Prostate gland (tissue), 2 donors: ENCODE data around the gene NUDCD3. TPM values are rescaled to one million over a fixed set of nuclear protein-coding genes. Genes with fewer than 3 reads are reported as not detected.

ENCODE experiments used
- DNase-seq: peaks from one replicate; pipeline ENCODE4 v3.0.0-alpha.2; 2019; ENCODE audit warnings: low spot score
- H3K27ac ChIP-seq, 2 donors: fragments of 200-600 bp; sonication (generic); 2 replicates each; pipeline ENCODE4 v1.5.1; 2017 to 2019
- H3K27me3 ChIP-seq: fragments of 200-600 bp; sonication (generic); replicated peaks from 2 replicates; pipeline ENCODE4 v1.5.1; 2019; ENCODE audit not compliant: insufficient read depth
- H3K36me3 ChIP-seq, 2 donors: fragments of 200-600 bp; sonication (generic); 1 replicate in 1 of 2; 2 replicates in 1 of 2; pipeline versions ENCODE4 v1.5.1 to v1.8.1; 2017 to 2019
- H3K4me1 ChIP-seq: fragments of 200-600 bp; sonication (generic); replicated peaks from 2 replicates; pipeline ENCODE4 v1.5.1; 2019
- H3K4me3 ChIP-seq, 2 donors: fragments of 200-600 bp; sonication (generic); 2 replicates each; pipeline ENCODE4 v1.5.1; 2017 to 2019
- H3K9me3 ChIP-seq: fragments of 200-600 bp; sonication (generic); 2 replicates; pipeline ENCODE4 v1.5.1; 2017
- POLR2A ChIP-seq: fragments of 450-650 bp; IDR thresholded peaks from one replicate; pipeline ENCODE4 v1.6.1; 2016; ENCODE audit warnings: antibody characterized with exemption, mild to moderate bottlenecking
- POLR2AphosphoS5 ChIP-seq: sonication (generic); formaldehyde crosslinking; IDR thresholded peaks from one replicate; pipeline ENCODE4 v1.6.1; 2017; ENCODE audit warnings: antibody characterized with exemption
- WGBS: methylation state at CpG from one replicate; pipeline ENCODE4 v1.1.5; 2018; 5-methylcytosine and 5-hydroxymethylcytosine counted together
- intact Hi-C: fragments of 100-400 bp; cut with DNase I; formaldehyde crosslinking; loops from one replicate; pipeline ENCODE4 v1.14.2; 2022
- total RNA-seq, 2 donors: library from RNA; depleted of rRNA; stranded (reverse); fragments of >200 nt; gene quantifications; one replicate each; pipeline ENCODE4 v1.1.0, GENCODE V29; 2016
- TF ChIP-seq, protein P1 (sequence below), 4 experiments: fragments of 200-600 bp in 2 of 4; fragments of 450-650 bp in 2 of 4; sonication (generic) in 2 of 4; IDR thresholded peaks; 1 replicate in 3 of 4; 2 replicates in 1 of 4; pipeline ENCODE4 v1.5.1; 2016 to 2019; ENCODE audit warnings: antibody characterized with exemption in 4 of 4, mild to moderate bottlenecking in 2 of 4, moderate library complexity in 2 of 4

NUDCD3 gene
- total RNA-seq, 2 donors from 2014 or later: 55.2 to 55.9 TPM

DNA sequence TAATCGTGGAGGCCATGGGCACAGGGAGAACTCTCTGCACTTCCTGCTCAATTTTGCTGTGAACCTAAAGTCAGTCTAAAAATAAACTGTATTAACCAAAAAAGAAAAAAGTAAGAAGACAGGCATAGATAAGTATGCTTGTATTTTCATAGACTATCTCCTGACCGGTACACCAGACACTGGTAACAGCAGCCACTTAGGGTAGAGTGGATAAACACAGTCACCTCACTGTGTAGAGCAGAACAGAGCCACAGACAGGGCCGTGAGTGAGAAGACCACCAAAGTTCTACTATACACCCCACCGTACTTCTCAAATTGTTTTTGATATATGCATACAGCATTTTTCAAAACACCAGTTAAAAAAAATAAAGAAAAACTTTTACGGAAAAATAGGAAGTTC is 25.0 kb downstream of the NUDCD3 start:
- intact Hi-C loops: no loop called here
- Histone ChIP-seq H3K4me1 (no peaks in the 10 kb centered on the region), H3K27me3 (no peaks in the 10 kb centered on the region), H3K9me3 (no peaks in the 10 kb centered on the region), H3K27ac (no peak overlapping the region), H3K4me3 (no peak overlapping the region), H3K36me3 (no peaks in the 10 kb centered on the region)
- 83% methylated on average over 5 of the region's 5 CpGs for WGBS
- no peak for TF ChIP-seq POLR2A
- TF ChIP-seq, protein P1, sequence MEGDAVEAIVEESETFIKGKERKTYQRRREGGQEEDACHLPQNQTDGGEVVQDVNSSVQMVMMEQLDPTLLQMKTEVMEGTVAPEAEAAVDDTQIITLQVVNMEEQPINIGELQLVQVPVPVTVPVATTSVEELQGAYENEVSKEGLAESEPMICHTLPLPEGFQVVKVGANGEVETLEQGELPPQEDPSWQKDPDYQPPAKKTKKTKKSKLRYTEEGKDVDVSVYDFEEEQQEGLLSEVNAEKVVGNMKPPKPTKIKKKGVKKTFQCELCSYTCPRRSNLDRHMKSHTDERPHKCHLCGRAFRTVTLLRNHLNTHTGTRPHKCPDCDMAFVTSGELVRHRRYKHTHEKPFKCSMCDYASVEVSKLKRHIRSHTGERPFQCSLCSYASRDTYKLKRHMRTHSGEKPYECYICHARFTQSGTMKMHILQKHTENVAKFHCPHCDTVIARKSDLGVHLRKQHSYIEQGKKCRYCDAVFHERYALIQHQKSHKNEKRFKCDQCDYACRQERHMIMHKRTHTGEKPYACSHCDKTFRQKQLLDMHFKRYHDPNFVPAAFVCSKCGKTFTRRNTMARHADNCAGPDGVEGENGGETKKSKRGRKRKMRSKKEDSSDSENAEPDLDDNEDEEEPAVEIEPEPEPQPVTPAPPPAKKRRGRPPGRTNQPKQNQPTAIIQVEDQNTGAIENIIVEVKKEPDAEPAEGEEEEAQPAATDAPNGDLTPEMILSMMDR (IDR thresholded peaks at IDR 0.05): no peak
- no peak for TF ChIP-seq POLR2AphosphoS5
- DNase-seq: no peak

DNA sequence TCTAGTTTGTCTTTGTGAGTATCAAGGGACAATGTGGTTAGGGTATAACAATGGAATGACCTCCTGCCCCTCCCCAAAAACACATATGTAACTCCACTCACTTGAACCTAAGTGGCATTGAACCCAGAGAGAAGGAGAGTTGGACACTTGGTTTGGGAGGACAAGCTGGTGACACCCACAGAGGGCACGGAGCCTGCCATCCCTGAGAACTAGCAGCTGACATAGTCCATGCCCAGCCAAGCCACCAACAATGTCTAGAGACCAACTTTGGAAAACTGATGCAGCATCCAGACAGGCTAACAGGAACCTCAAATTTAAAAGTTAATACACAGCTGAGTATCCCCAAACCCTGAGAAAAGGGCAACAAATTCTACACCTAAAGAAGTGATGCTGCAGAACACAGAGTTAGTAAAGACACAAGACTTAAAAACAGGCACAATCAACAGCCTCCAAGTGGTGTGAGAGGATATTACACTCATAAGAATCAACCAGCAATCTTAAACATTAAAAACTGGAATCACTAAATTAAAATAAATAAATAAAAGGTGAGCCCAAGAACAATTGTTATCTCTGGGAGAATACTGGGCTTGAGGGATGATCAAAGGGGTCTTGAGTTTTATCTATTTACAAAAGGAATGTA is 27.2 kb downstream of the NUDCD3 start:
- intact Hi-C loops: no loop called here
- no peak for TF ChIP-seq POLR2A
- TF ChIP-seq, protein P1 (IDR thresholded peaks at IDR 0.05): no peak
- TF ChIP-seq POLR2AphosphoS5: no peak
- no peak for DNase-seq
- H3K36me3 ChIP-seq: no peaks in the 10 kb centered on the region
- H3K27me3 ChIP-seq: no peaks in the 10 kb centered on the region
- 100% methylated on average over 1 of the region's 1 CpG for WGBS
- H3K9me3 ChIP-seq: no peaks in the 10 kb centered on the region
- no peaks in the 10 kb centered on the region for H3K4me1 ChIP-seq
- no peak overlapping the region for H3K4me3 ChIP-seq
- no peak overlapping the region for H3K27ac ChIP-seq

DNA sequence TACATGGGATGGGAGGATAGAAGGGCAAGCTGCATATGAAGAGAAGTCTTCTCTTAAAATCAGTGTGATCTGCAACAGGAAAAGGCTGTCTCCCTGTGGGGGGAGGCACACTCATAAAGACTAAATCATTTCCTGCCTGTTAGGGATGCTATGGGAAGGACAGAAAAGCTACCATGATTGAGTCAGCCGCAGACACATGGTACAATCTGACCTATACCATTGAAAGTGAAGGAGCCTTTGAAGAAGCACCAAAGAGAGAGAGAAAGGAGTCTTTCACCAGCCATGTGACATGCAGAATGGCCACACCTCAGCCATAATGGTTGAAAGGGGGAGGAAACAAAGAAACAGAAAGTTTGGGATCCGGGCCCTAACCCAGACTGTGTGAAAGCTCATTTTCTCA is 29.1 kb downstream of the NUDCD3 start:
- Histone ChIP-seq H3K9me3 (no peaks in the 10 kb centered on the region), H3K27ac (no peak overlapping the region), H3K4me3 (no peak overlapping the region), H3K4me1 (no peaks in the 10 kb centered on the region), H3K27me3 (no peaks in the 10 kb centered on the region), H3K36me3 (no peaks in the 10 kb centered on the region)
- 85% methylated on average over 2 of the region's 2 CpGs for WGBS
- intact Hi-C loops: no loop called here
- TF ChIP-seq POLR2AphosphoS5: no peak
- TF ChIP-seq, protein P1 (IDR thresholded peaks at IDR 0.05): no peak
- TF ChIP-seq POLR2A: no peak
- no peak for DNase-seq

DNA sequence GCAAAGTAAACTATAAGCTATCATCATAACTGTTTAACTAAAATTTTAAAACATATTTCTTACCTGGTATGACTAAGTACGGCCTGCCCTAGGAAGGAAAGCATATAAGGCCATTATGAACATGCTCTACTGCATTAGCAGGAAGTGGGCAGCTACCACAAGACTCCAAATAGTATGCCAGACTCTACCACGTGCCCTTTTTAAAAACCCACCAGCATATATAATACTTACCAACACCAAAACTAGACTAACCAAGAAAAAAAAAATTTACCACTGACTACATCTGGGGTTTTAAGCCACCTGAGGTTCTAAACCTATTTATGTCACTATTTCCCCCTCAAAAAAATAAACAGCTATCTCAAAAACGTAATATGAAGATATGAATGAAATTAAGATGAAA is 30.1 kb downstream of the NUDCD3 start:
- H3K9me3 ChIP-seq: no peaks in the 10 kb centered on the region
- no peak overlapping the region for H3K4me3 ChIP-seq
- no peaks in the 10 kb centered on the region for H3K4me1 ChIP-seq
- TF ChIP-seq, protein P1 (IDR thresholded peaks at IDR 0.05): no peak
- TF ChIP-seq POLR2A: no peak
- TF ChIP-seq POLR2AphosphoS5: no peak
- no peaks in the 10 kb centered on the region for H3K27me3 ChIP-seq
- no peak for DNase-seq
- no peaks in the 10 kb centered on the region for H3K36me3 ChIP-seq
- 78% methylated on average over 3 of the region's 3 CpGs for WGBS
- H3K27ac ChIP-seq: no peak overlapping the region
- intact Hi-C loops: no loop called here

DNA sequence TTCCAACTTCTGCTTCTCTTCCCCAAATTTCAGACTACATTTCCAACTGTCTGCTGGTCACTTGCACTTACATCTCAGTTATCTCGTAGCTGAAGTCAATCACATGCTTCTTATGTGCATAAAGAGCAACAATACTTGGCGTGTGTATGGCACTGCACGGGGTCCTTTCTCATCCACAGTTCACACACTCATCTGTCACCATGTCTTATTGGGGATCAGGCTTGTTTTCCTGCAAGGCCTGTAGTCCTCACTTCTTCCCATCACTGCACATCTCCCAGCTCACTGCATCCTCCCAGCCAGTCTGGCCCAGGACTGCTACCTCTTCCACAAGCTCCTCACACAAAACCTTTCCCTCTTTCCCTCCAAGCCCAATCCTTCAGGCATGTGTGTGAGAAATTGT is 35.3 kb downstream of the NUDCD3 start:
- WGBS: over 99% methylated on average over 3 of the region's 3 CpGs
- H3K27ac ChIP-seq: no peak overlapping the region
- no peak for TF ChIP-seq POLR2AphosphoS5
- H3K9me3 ChIP-seq: no peaks in the 10 kb centered on the region
- intact Hi-C loops: no loop called here
- H3K4me1 ChIP-seq: no peaks in the 10 kb centered on the region
- no peak overlapping the region for H3K4me3 ChIP-seq
- DNase-seq: no peak
- no peaks in the 10 kb centered on the region for H3K27me3 ChIP-seq
- H3K36me3 ChIP-seq: no peaks in the 10 kb centered on the region
